Neural cell (in vitro differentiated cells): ENCODE measurements around the gene ASB1.

Experiments used
- CTCF ChIP-seq: fragments of 450-650 bp; IDR thresholded peaks from 2 replicates; pipeline ENCODE4 v1.5.1; 2014; ENCODE audit warnings: antibody characterized with exemption, mild to moderate bottlenecking, moderate library complexity; ENCODE audit not compliant: poor library complexity, severe bottlenecking
- EP300 ChIP-seq: fragments of 450-650 bp; conservative IDR thresholded peaks from 2 replicates; pipeline ENCODE4 v1.6.1; 2014; ENCODE audit warnings: antibody characterized with exemption, mild to moderate bottlenecking, moderate library complexity; ENCODE audit not compliant: poor library complexity, severe bottlenecking
- EZH2 ChIP-seq: fragments of 200-600, 300-800 bp; shearing (Covaris generic), sonication (generic); IDR thresholded peaks from 2 replicates; pipeline ENCODE4 v1.6.1; 2014; ENCODE audit warnings: antibody characterized with exemption, low read length, borderline replicate concordance, mild to moderate bottlenecking; ENCODE audit not compliant: insufficient read depth, poor library complexity, severe bottlenecking
- REST ChIP-seq: IDR thresholded peaks from 2 replicates; pipeline ENCODE4 v1.6.1; 2012; ENCODE audit warnings: borderline replicate concordance
- SMC3 ChIP-seq: fragments of 450-650 bp; conservative IDR thresholded peaks from 2 replicates; pipeline ENCODE4 v1.6.1; 2014; ENCODE audit warnings: antibody characterized with exemption, mild to moderate bottlenecking, moderate library complexity; ENCODE audit not compliant: poor library complexity
- TAF1 ChIP-seq: IDR thresholded peaks from 2 replicates; pipeline ENCODE4 v1.6.1; 2012; ENCODE audit warnings: low read depth

- TF ChIP-seq CTCF, result no peak
- no peak for TF ChIP-seq EP300
- no peak for TF ChIP-seq SMC3
- TF ChIP-seq TAF1, result no peak
- no peak for TF ChIP-seq REST
- no peak for TF ChIP-seq EZH2
Measured at GRCh38 chr2:238408615-238409340, 17.9 kb upstream of the ASB1 start.
